Activated CD8-positive, alpha-beta T cell treated with anti-CD3 and anti-CD28 coated beads, Interleukin-2, amount 10 ng/mL, durations not matched to agents 7 days and 5 days (primary cell): ENCODE measurements around the gene PLEKHN1. TPM values are rescaled to one million over a fixed set of nuclear protein-coding genes. Genes with fewer than 3 reads are reported as not detected.

Experiments
- ATAC-seq: fragments of 150-1000 bp; cut with Tn5 transposase; one replicate; pipeline ENCODE4 v1.10.0; 2021; ENCODE audit warnings: moderate library complexity
- CTCF ChIA-PET: fragments of 350-600 bp; sonication (Branson Sonifier 250); formaldehyde crosslinking; loops from one replicate; lab custom pipeline; 2021; ENCODE audit warnings: antibody characterized with exemption; lab: Charles Lee
- POLR2A ChIA-PET: fragments of 350-600 bp; sonication (Branson Sonifier 250); formaldehyde crosslinking; loops from one replicate; lab custom pipeline; 2021; ENCODE audit warnings: antibody characterized with exemption; lab: Charles Lee
- DNase-seq: peaks from one replicate; pipeline ENCODE4 v3.0.0-alpha.2; 2020
- H3K27ac Mint-ChIP-seq: one replicate; pipeline ENCODE4 v1.8.0; 2021; ENCODE audit warnings: mild to moderate bottlenecking, mixed read lengths
- H3K27me3 Mint-ChIP-seq: one replicate; pipeline ENCODE4 v1.8.0; 2021; ENCODE audit warnings: low read depth, mixed read lengths
- H3K36me3 Mint-ChIP-seq: one replicate; pipeline ENCODE4 v1.8.0; 2021; ENCODE audit warnings: low read depth, mixed read lengths
- H3K4me1 Mint-ChIP-seq: one replicate; pipeline ENCODE4 v1.8.0; 2021; ENCODE audit warnings: low read depth, mixed read lengths
- H3K4me3 Mint-ChIP-seq: one replicate; pipeline ENCODE4 v1.8.0; 2021; ENCODE audit warnings: mild to moderate bottlenecking, mixed read lengths
- H3K9me3 Mint-ChIP-seq: one replicate; pipeline ENCODE4 v1.8.0; 2022; ENCODE audit warnings: mixed read lengths; ENCODE audit not compliant: insufficient read depth
- total RNA-seq, 2 experiments: library from RNA; stranded (reverse); gene quantifications; one replicate each; pipeline ENCODE4 v1.2.3, GENCODE V29; 2021

PLEKHN1 gene
- total RNA-seq, 2 experiments from 2014 or later = 1.7 to 2.2 TPM

DNA sequence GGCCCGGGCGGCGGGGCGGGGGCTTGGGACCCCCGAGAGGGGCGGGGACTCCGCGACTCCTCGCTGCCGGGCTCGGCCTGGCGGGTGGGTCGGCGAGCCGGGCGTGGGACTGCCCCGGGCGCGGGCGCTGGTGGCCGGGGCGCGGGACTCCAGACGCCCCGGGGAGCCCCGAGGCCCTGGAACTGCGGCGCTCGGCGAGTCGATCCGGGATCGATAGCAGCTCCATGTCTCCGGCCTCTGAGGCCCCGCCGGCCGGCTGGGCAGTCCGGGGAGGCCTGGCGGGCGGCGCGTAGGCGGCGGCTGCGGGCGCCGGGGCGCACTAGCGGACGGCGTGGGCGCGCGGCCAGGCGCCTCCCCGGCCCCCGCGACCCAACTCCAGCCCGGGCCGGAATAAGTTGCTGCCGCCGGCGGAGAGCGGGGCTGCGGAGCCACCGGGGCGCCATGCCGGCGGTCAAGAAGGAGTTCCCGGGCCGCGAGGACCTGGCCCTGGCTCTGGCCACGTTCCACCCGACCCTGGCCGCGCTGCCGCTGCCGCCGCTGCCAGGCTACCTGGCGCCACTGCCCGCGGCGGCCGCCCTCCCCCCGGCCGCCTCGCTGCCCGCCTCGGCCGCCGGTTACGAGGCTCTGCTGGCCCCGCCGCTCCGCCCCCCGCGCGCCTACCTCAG lies 42.2 kb upstream of the PLEKHN1 start:
- ChIA-PET POLR2A (no interaction called here), CTCF (no interaction called here)
- ATAC-seq = no peak
- peaks cover 19% of the 10 kb centered on the region for H3K4me1 Mint-ChIP-seq
- DNase-seq = no peak
- H3K36me3 Mint-ChIP-seq = no peaks in the 10 kb centered on the region
- peaks cover 51% of the 10 kb centered on the region for H3K27me3 Mint-ChIP-seq
- H3K27ac Mint-ChIP-seq = no peak overlapping the region
- H3K9me3 Mint-ChIP-seq = no peaks in the 10 kb centered on the region
- H3K4me3 Mint-ChIP-seq = no peak overlapping the region

DNA sequence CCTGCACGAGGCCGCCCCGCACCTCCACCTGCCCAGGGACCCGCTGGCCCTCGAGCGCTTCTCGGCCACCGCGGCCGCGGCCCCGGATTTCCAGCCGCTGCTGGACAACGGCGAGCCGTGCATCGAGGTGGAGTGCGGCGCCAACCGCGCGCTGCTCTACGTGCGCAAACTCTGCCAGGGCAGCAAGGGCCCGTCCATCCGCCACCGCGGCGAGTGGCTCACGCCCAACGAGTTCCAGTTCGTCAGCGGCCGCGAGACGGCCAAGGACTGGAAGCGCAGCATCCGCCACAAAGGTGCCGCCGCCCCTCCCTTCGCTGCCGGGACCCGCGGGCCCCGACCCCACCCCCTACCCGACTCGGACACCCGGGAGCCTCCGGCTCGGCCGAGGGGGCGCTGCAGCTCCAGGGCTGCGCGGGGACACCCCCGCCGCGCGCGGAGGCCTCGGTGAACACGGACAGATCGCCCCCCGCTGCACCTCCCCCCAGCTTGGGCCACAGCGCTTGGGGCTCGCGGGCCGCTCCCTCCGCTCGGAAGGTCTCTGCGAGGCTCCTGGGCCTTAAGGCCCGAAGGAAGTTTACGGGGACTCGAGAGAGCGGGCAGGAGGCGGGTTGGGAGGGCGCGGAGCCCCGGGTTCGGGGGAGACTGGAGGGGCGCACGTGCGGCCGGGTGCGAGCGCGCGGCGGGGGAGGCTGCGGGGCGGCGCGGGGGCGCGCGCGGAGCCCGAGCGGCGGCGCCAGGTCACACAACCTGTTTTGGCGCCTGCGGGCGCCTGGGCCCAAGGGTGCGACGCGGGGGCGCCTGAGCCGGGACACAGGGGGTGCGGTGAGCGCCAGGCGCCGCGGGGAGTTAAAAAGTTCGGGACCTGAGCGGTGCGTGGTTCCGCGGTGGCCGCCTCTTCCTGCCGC lies 41.4 kb upstream of the PLEKHN1 start:
- Mint-ChIP-seq H3K36me3 (no peaks in the 10 kb centered on the region), H3K9me3 (no peaks in the 10 kb centered on the region), H3K27ac (no peak overlapping the region), H3K4me3 (no peak overlapping the region), H3K27me3 (peaks cover 52% of the 10 kb centered on the region), H3K4me1 (peaks cover 19% of the 10 kb centered on the region)
- CTCF ChIA-PET = no interaction called here
- POLR2A ChIA-PET = no interaction called here
- no peak for DNase-seq
- no peak for ATAC-seq

GRCh38 chr1:925561-926421 lies 40.5 kb upstream of the PLEKHN1 start:
- POLR2A ChIA-PET = no interaction called here
- CTCF ChIA-PET = no interaction called here
- DNase-seq (no peak), ATAC-seq (no peak)
- no peak overlapping the region for H3K4me3 Mint-ChIP-seq
- H3K27me3 Mint-ChIP-seq = peaks cover 43% of the 10 kb centered on the region
- H3K27ac Mint-ChIP-seq = no peak overlapping the region
- H3K36me3 Mint-ChIP-seq = no peaks in the 10 kb centered on the region
- peaks cover 19% of the 10 kb centered on the region for H3K4me1 Mint-ChIP-seq
- H3K9me3 Mint-ChIP-seq = no peaks in the 10 kb centered on the region

GRCh38 chr1:927234-927633 lies 39.0 kb upstream of the PLEKHN1 start:
- ChIA-PET POLR2A (no interaction called here), CTCF (no interaction called here)
- peaks cover 36% of the 10 kb centered on the region for H3K27me3 Mint-ChIP-seq
- no peak for ATAC-seq
- DNase-seq = no peak
- H3K36me3 Mint-ChIP-seq = no peaks in the 10 kb centered on the region
- H3K4me3 Mint-ChIP-seq = no peak overlapping the region
- peaks cover 19% of the 10 kb centered on the region for H3K4me1 Mint-ChIP-seq
- H3K27ac Mint-ChIP-seq = no peak overlapping the region
- no peaks in the 10 kb centered on the region for H3K9me3 Mint-ChIP-seq

DNA sequence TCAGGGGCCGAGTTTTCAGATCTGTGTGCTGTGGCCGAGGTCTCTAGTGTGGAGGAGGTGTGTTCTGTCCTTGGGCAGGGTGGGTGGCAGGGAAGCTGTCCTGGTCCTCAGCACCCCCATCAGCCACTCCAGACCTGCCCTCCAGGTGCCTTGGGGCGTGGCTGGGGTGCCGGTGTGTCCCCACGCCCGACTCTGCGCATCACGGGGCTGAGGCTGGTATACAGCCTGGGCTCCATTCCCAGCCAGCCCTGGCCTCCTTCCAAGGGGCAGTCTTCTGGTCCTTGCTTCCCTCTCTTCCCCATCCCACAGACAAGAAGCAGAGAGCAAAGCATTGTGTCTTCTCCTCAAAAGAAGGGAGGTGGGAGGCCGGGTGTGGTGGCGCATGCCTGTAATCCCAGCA lies 38.5 kb upstream of the PLEKHN1 start:
- POLR2A ChIA-PET = no interaction called here

GRCh38 chr1:928825-929661 lies 37.2 kb upstream of the PLEKHN1 start:
- Mint-ChIP-seq H3K4me3 (no peak overlapping the region), H3K9me3 (no peaks in the 10 kb centered on the region), H3K27me3 (peaks cover 26% of the 10 kb centered on the region), H3K4me1 (peaks cover 12% of the 10 kb centered on the region), H3K27ac (no peak overlapping the region), H3K36me3 (no peaks in the 10 kb centered on the region)
- ChIA-PET CTCF (interaction anchor here (0.8 to 1.1 kb wide), 2 partner anchors 13 to 23 kb away, joined by 3 read pairs; no protein-coding TSS in a partner anchor), POLR2A (no interaction called here)
- ATAC-seq (no peak), DNase-seq (no peak)

More for the DNA sequence above, 38.5 kb upstream of the PLEKHN1 start:
- Mint-ChIP-seq H3K27me3 (peaks cover 32% of the 10 kb centered on the region), H3K4me1 (peaks cover 17% of the 10 kb centered on the region), H3K36me3 (no peaks in the 10 kb centered on the region), H3K27ac (no peak overlapping the region), H3K9me3 (no peaks in the 10 kb centered on the region), H3K4me3 (no peak overlapping the region)
- ATAC-seq = no peak
- CTCF ChIA-PET = no interaction called here
- DNase-seq = no peak

- no peaks in the 10 kb centered on the region for H3K9me3 Mint-ChIP-seq
- no peaks in the 10 kb centered on the region for H3K36me3 Mint-ChIP-seq
- ATAC-seq (no peak), DNase-seq (no peak)
- POLR2A ChIA-PET = no interaction called here
- H3K27ac Mint-ChIP-seq = no peak overlapping the region
- peaks cover 27% of the 10 kb centered on the region for H3K27me3 Mint-ChIP-seq
- CTCF ChIA-PET = interaction anchor here (0.8 kb wide), 1 partner anchor 24 kb away, joined by 3 read pairs; no protein-coding TSS in a partner anchor
- peaks cover 12% of the 10 kb centered on the region for H3K4me1 Mint-ChIP-seq
- H3K4me3 Mint-ChIP-seq = no peak overlapping the region
Measured at GRCh38 chr1:929712-930632, 36.3 kb upstream of the PLEKHN1 start.

DNA sequence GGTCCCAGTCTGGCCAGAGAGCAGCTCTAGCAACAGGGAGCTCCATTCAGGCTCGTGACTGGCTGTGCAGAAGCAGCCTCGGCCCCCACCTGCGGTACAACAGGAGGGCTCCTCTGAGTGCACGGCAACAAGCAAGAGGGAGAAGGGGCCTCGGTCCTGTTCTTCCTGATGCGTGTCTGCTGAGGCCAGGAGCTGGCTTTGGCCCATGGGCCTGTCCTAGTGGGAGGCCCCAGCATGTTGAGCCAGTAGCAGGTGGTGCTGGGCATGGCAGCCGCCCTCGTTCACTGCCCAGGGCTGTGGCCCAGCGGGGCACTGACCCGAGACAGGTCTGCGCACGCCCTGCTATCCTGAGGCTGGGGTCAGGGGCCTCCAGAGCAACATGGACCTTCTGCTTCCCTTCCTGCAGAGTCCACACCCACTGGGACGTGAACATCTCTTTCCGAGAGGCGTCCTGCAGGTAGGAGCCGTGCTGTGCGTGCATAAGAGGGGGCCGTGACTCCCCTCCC lies 35.6 kb upstream of the PLEKHN1 start:
- CTCF ChIA-PET = no interaction called here
- Mint-ChIP-seq H3K36me3 (no peaks in the 10 kb centered on the region), H3K27me3 (peaks cover 28% of the 10 kb centered on the region), H3K9me3 (no peaks in the 10 kb centered on the region), H3K4me1 (peaks cover 11% of the 10 kb centered on the region), H3K4me3 (no peak overlapping the region), H3K27ac (no peak overlapping the region)
- ATAC-seq (no peak), DNase-seq (no peak)
- POLR2A ChIA-PET = no interaction called here

- Mint-ChIP-seq H3K4me1 (peaks cover 5% of the 10 kb centered on the region), H3K36me3 (no peaks in the 10 kb centered on the region), H3K27ac (peak overlapping the region; percentile 24), H3K9me3 (no peaks in the 10 kb centered on the region), H3K27me3 (peaks cover 22% of the 10 kb centered on the region), H3K4me3 (no peak overlapping the region)
- CTCF ChIA-PET = no interaction called here
- POLR2A ChIA-PET = no interaction called here
- DNase-seq (no peak), ATAC-seq (no peak)
Measured at GRCh38 chr1:931380-932172, 34.7 kb upstream of the PLEKHN1 start.

DNA sequence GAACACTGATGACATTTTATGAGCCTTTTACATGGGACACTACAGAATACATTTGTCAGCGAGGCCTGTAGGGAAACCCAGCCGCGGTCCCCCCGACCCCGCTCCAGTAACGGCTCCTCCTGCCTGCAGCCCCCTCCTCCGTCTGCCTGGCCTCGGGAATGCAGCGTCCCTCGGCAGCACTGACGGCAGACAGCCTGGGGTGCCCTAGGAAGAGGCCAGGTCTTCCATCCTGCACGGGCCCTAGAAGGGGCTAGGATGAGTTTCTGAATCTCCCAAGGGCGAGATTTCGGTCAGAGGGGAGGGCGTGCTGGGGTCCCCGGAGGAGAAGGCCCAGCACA lies 34.1 kb upstream of the PLEKHN1 start:
- ChIA-PET POLR2A (no interaction called here), CTCF (no interaction called here)
- DNase-seq = no peak
- Mint-ChIP-seq H3K27me3 (peaks cover 19% of the 10 kb centered on the region), H3K4me3 (no peak overlapping the region), H3K4me1 (peaks cover 5% of the 10 kb centered on the region), H3K27ac (no peak overlapping the region), H3K9me3 (no peaks in the 10 kb centered on the region), H3K36me3 (no peaks in the 10 kb centered on the region)
- ATAC-seq = no peak
